Heart left ventricle (tissue), 16 donors: ENCODE data around the gene LRRC73. TPM values are rescaled to one million over a fixed set of nuclear protein-coding genes. Genes with fewer than 3 reads are reported as not detected.
A peak's percentile ranks its signal among the peaks of the same experiment; 100 is the strongest.

ENCODE experiments used
- ATAC-seq, 4 donors: fragments of 200-7000 bp; cut with Tn5 transposase; one replicate each; pipeline ENCODE4 v1.9.1; 2020 to 2022; ENCODE audit warnings: moderate library complexity in 4 of 4, mild to moderate bottlenecking in 3 of 4, moderate number of reproducible peaks in 1 of 4
- DNase-seq, 5 donors: peaks; one replicate each; pipeline ENCODE4 v3.0.0-alpha.2; 2020
- H3K27ac ChIP-seq, 12 donors: fragments of 200-600 bp; sonication (generic) in 4 of 12; one replicate each; pipeline versions ENCODE4 v1.5.0 to v1.8.0; 2016 to 2022; ENCODE audit warnings: mild to moderate bottlenecking in 2 of 12
- H3K27me3 ChIP-seq, 9 donors: fragments of 200-600 bp; sonication (generic) in 2 of 9; one replicate each; pipeline versions ENCODE4 v1.5.1 to v1.8.0; 2016 to 2022; ENCODE audit warnings: mild to moderate bottlenecking in 3 of 9
- H3K36me3 ChIP-seq, 9 donors: fragments of 200-600 bp; sonication (generic) in 2 of 9; one replicate each; pipeline versions ENCODE4 v1.5.0 to v1.8.0; 2018 to 2022; ENCODE audit warnings: mild to moderate bottlenecking in 2 of 9
- H3K4me1 ChIP-seq, 12 donors: fragments of 200-600 bp; sonication (generic) in 4 of 12; one replicate each; pipeline versions ENCODE4 v1.5.0 to v1.8.0; 2016 to 2022; ENCODE audit warnings: mild to moderate bottlenecking in 3 of 12
- H3K4me3 ChIP-seq, 12 donors: fragments of 200-600 bp; sonication (generic) in 4 of 12; one replicate each; pipeline versions ENCODE4 v1.5.0 to v1.8.0; 2017 to 2022; ENCODE audit warnings: mild to moderate bottlenecking in 9 of 12, moderate library complexity in 4 of 12
- H3K9me3 ChIP-seq, 12 donors: fragments of 200-600 bp; sonication (generic) in 4 of 12; one replicate each; pipeline versions ENCODE4 v1.5.0 to v1.8.0; 2016 to 2022; ENCODE audit warnings: mild to moderate bottlenecking in 1 of 12
- CTCF ChIP-seq, 12 donors: fragments of 200-600 bp; sonication (generic) in 4 of 12; IDR thresholded peaks; one replicate each; pipeline versions ENCODE4 v1.5.0 to v1.8.0; 2018 to 2022; ENCODE audit warnings: antibody characterized with exemption in 12 of 12, mild to moderate bottlenecking in 5 of 12
- POLR2A ChIP-seq, 2 donors: fragments of 450-650 bp; IDR thresholded peaks; one replicate each; pipeline ENCODE4 v1.6.1; 2017; ENCODE audit warnings: antibody characterized with exemption in 2 of 2, mild to moderate bottlenecking in 2 of 2, moderate library complexity in 2 of 2
- WGBS, 4 donors: extraction: QIAGEN DNeasy Blood & Tissue Kit in 2 of 4; methylation state at CpG; one replicate each; pipeline versions ENCODE4 v1.1.5 to v1.1.7; 2013 to 2018; 5-methylcytosine and 5-hydroxymethylcytosine counted together
- intact Hi-C, 10 donors: fragments of 100-400 bp; cut with DNase I; formaldehyde crosslinking; loops; one replicate each; pipeline versions ENCODE4 v1.11.1 to v1.14.2; 2022
- polyA plus RNA-seq, 2 donors: library from polyadenylated mRNA; stranded (reverse); fragments of 200-250 nt; gene quantifications; one replicate each; pipeline ENCODE4 v1.2.3, GENCODE V29; 2013
- total RNA-seq, 9 donors: library from RNA; depleted of rRNA in 2 of 9; stranded (reverse); fragments of >200 nt in 2 of 9; fragmentation: NEBNext Ultra II Directional in 3 of 9; extraction: Animal tissue kit (Norgen Biotek cat#: 25700) in 3 of 9; gene quantifications; one replicate each; pipeline versions ENCODE4 v1.1.0 to v1.2.4, GENCODE V29; 2016 to 2023
- donor health status: ischemic (EF 13 %, LVEDD 7.1; RV severe dilation, severe dysfunction).
- donor health status: healthy with polysubstance abuse.
- donor health status: DM: no; HTN: yes; CAD: no.
- donor health status: DM: no; HTN: no; CAD: no.
- donor health status: ischemic (EF 25% LVEDD 6.9; RV normal size, moderate dysfunction).
- donor health status: ischemic (EF 25% LVEDD 5.7; RV mildly dilated, moderate dysfunction).
- donor health status: healthy.
- donor health status: DM: yes; HTN: yes; CAD: no.
- donor health status: ischemic (EF 35%, LVEDD 5.7; RV mildly dilated, moderate dysfunction).
- donor health status: nonischemic (EF 11% LVEDD 7.7; RV severe dilation, severe dysfunction).
- donor health status: DM: yes; HTN: yes; CAD: no.
- donor health status: PGD.
- donor health status: ischemic (EF 29% LVEDD 5.4; RV normal size, mild dysfunction).
- donor health status: nonischemic (EF 23%, LVEDD 6.1; RV moderate dilation, normal function).

The LRRC73 gene
- total and polyA plus RNA-seq, 11 donors = 0.50 to 5.1 (median 1.9) TPM

- H3K9me3 ChIP-seq = no peaks in the 10 kb centered on the region
- ATAC-seq = no peak
- no peak for DNase-seq
- TF ChIP-seq POLR2A (IDR thresholded peaks at IDR 0.05) (no peak), CTCF (IDR thresholded peaks at IDR 0.05) (no peak)
- H3K27ac ChIP-seq = no peak overlapping the region
- H3K36me3 ChIP-seq = peaks cover 0 to 24% (median 18%) of the 10 kb centered on the region in 9 donors
- intact Hi-C loops = loop anchor here in 4 of 10 donors (1.0 to 10.0 kb wide), 4 partner anchors 37 to 110 kb away; partner anchors contain the start of gene DLK2 (in 1 of the 4)
- H3K27me3 ChIP-seq = no peaks in the 10 kb centered on the region
- 91 to 98% (median 97%) methylated on average over 3 to 4 of the region's 4 CpGs for WGBS, 4 donors
- no peak overlapping the region for H3K4me3 ChIP-seq
- H3K4me1 ChIP-seq = peaks cover 0 to 62% (median 38%) of the 10 kb centered on the region in 12 donors
These were observed 15.4 kb downstream of the LRRC73 start for GRCh38 chr6:43494766-43495165.

- TF ChIP-seq POLR2A (IDR thresholded peaks at IDR 0.05) = no peak
- TF ChIP-seq CTCF (IDR thresholded peaks at IDR 0.05) = no peak
- no peak for DNase-seq
- intact Hi-C loops = loop anchor here in 2 of 10 donors (2.0 to 10.0 kb wide), 2 partner anchors 40 to 110 kb away; partner anchors contain the start of gene DLK2 (in 1 of the 2)
- H3K27me3 ChIP-seq = no peaks in the 10 kb centered on the region
- ATAC-seq = no peak
- peaks cover 0 to 20% (median 15%) of the 10 kb centered on the region in 9 donors for H3K36me3 ChIP-seq
- peak overlapping the region in 3 of 12 donors; percentile 14 to 86 (median 75) for H3K27ac ChIP-seq
- 92 to 97% (median 93%) methylated on average over 6 of the region's 6 CpGs for whole genome bisulfite sequencing, 4 donors
- no peaks in the 10 kb centered on the region for H3K9me3 ChIP-seq
- H3K4me1 ChIP-seq = peaks cover 0 to 62% (median 37%) of the 10 kb centered on the region in 12 donors
- H3K4me3 ChIP-seq = no peak overlapping the region
These were observed 15.8 kb downstream of the LRRC73 start for GRCh38 chr6:43494321-43494720.

- Histone ChIP-seq H3K36me3 (peaks cover 0 to 15% (median 10%) of the 10 kb centered on the region in 9 donors), H3K27me3 (no peaks in the 10 kb centered on the region), H3K4me3 (no peak overlapping the region), H3K9me3 (no peaks in the 10 kb centered on the region), H3K27ac (peak overlapping the region in 5 of 12 donors; percentile 14 to 86 (median 71)), H3K4me1 (peaks cover 0 to 58% (median 35%) of the 10 kb centered on the region in 12 donors)
- DNase-seq = no peak
- intact Hi-C loops = loop anchor here in 2 of 10 donors (2.0 to 10.0 kb wide), 2 partner anchors 39 to 109 kb away; partner anchors contain the start of gene DLK2 (in 1 of the 2)
- TF ChIP-seq CTCF (IDR thresholded peaks at IDR 0.05) (no peak), POLR2A (IDR thresholded peaks at IDR 0.05) (no peak)
- no peak for ATAC-seq
- 68 to 76% (median 70%) methylated on average over 7 of the region's 7 CpGs for WGBS, 4 donors
These were observed 16.3 kb downstream of the LRRC73 start for GRCh38 chr6:43493833-43494232.

GRCh38 chr6:43493230-43493629 is 16.9 kb downstream of the LRRC73 start:
- intact Hi-C loops = loop anchor here in 1 of 10 donors (10.0 kb wide), 1 partner anchor 108 kb away; no protein-coding TSS in a partner anchor
- H3K27ac ChIP-seq = peak overlapping the region in 6 of 12 donors; percentile 14 to 86 (median 70)
- ATAC-seq = no peak

More at GRCh38 chr6:43493230-43493629, 16.9 kb downstream of the LRRC73 start:
- H3K27me3 ChIP-seq = no peaks in the 10 kb centered on the region
- no peaks in the 10 kb centered on the region for H3K9me3 ChIP-seq
- H3K4me1 ChIP-seq = peaks cover 0 to 55% (median 32%) of the 10 kb centered on the region in 12 donors
- no peak for TF ChIP-seq CTCF (IDR thresholded peaks at IDR 0.05)
- peaks cover 0 to 9% (median 4%) of the 10 kb centered on the region in 9 donors for H3K36me3 ChIP-seq
- DNase-seq = no peak
- no peak overlapping the region for H3K4me3 ChIP-seq
- WGBS, 4 donors = 86 to 94% (median 91%) methylated on average over 2 of the region's 2 CpGs
